Esophagus muscularis mucosa (tissue), 4 donors: ENCODE measurements around the gene DMRT2.

Experiments
- EP300 ChIP-seq: sonication (generic); formaldehyde crosslinking; IDR thresholded peaks from one replicate; pipeline ENCODE4 v1.6.1; 2017; ENCODE audit warnings: antibody characterized with exemption
- POLR2A ChIP-seq: fragments of 450-650 bp; IDR thresholded peaks from one replicate; pipeline ENCODE4 v1.6.1; 2017; ENCODE audit warnings: antibody characterized with exemption, moderate library complexity, mild to moderate bottlenecking, low read depth
- POLR2AphosphoS5 ChIP-seq, 2 donors: sonication (generic); formaldehyde crosslinking; IDR thresholded peaks; one replicate each; pipeline ENCODE4 v1.6.1; 2017; ENCODE audit warnings: antibody characterized with exemption in 2 of 2
- TF ChIP-seq, protein P1 (sequence below), 3 experiments: fragments of 200-600 bp in 2 of 3; fragments of 450-650 bp in 1 of 3; sonication (generic) in 2 of 3; IDR thresholded peaks; one replicate each; pipeline ENCODE4 v1.5.1; 2017 to 2019; ENCODE audit warnings: antibody characterized with exemption in 3 of 3, mild to moderate bottlenecking in 2 of 3, moderate library complexity in 1 of 3

DNA sequence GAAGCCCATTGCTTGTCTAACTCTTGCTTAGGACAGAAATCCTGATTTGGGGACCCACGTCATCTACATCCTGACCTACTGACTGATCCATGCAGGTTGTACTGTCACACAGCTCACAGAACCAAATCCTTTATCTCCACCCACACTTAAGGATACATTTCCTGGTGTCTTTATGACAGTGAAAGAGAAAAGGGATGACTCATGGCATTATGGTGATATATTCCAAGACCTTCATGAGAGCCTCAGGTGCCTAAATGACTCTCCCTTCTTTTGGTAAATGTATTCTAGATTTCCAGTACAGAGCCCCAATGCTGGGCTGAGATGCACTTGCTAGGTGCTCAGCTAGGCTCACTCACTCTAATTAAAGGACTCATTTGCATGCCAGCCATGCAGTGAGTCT lies 26.0 kb upstream of the DMRT2 start:
- TF ChIP-seq, protein P1, sequence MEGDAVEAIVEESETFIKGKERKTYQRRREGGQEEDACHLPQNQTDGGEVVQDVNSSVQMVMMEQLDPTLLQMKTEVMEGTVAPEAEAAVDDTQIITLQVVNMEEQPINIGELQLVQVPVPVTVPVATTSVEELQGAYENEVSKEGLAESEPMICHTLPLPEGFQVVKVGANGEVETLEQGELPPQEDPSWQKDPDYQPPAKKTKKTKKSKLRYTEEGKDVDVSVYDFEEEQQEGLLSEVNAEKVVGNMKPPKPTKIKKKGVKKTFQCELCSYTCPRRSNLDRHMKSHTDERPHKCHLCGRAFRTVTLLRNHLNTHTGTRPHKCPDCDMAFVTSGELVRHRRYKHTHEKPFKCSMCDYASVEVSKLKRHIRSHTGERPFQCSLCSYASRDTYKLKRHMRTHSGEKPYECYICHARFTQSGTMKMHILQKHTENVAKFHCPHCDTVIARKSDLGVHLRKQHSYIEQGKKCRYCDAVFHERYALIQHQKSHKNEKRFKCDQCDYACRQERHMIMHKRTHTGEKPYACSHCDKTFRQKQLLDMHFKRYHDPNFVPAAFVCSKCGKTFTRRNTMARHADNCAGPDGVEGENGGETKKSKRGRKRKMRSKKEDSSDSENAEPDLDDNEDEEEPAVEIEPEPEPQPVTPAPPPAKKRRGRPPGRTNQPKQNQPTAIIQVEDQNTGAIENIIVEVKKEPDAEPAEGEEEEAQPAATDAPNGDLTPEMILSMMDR (IDR thresholded peaks at IDR 0.05) = no peak
- TF ChIP-seq EP300 = no peak
- no peak for TF ChIP-seq POLR2AphosphoS5 (IDR thresholded peaks at IDR 0.05)
- TF ChIP-seq POLR2A = no peak
